Stimulated activated naive CD4-positive, alpha-beta T cell (primary cell): ENCODE data around the gene GJD4.

Source experiments
- DNase-seq, 6 experiments: peaks; one replicate each; lab custom pipeline; 2025; lab: John Stamatoyannopoulos, UW

Gene GJD4

DNA sequence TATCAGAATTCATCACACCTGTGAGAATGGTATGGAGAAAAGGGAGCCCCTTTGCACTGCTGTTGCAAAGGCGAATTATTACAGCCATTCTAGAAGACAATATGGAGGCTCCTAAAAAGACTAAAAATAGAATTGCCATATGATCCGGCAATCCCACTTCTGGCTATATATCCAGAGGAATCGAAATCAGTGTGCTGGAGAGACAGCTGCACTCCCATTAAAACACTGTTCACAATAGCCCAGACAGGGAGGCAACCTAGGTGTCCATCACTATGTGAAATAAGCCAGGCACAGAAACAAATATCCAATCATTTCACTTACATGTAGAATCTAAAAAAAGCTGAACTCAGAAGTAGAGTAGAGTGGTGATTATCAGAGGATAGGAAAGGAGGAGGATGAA lies 26.0 kb upstream of the GJD4 start:
- DNase-seq, result no peak

DNA sequence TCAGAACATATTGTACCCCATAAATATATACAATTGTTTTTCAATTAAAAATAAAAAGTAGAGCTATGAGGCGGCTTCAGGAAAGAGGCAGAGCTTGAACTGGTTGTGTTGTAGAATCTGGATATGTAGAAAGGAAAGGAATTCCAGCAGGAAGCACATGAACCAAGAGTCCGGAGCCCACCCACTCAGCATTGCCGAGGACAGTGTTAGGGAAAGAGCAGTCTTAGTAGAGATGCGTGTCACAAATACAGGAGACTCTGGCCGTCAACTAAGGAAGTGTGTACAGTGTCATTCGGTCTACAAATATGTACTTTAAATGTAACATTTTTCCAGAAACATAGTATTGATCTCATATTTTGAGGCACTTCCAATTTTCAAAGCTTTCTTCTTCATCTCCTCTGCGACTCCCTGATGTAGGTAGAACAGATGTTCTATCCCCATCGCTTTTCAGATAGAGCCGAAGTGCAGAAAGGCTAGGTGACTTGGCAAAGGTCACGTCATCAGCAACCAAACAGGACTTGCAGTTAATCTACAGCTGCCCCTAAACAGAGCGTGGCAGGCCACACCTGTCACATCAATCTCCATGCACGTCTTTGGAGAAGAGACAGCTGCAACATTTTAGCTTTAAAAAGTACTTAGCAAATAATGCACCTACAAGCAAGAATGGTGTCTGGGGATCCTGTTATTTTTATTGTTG lies 25.3 kb upstream of the GJD4 start:
- no peak for DNase-seq

DNA sequence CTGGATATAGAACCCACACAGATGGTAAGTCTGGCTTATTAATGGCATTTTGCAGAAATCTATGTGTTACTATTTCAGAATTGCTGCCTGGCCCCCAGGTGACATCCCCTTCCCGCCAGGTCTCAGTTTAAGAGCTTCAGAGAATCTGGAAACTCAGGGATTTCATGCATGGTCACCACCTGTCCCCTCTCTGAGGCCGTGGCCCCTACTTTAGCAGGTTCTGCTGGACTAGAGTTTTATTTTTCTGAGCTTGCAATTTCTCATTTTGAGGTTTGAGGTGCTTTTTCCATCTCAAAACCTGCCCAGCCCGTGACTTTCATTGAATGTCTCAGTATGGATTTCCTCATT lies 24.7 kb upstream of the GJD4 start:
- DNase-seq, result no peak

DNA sequence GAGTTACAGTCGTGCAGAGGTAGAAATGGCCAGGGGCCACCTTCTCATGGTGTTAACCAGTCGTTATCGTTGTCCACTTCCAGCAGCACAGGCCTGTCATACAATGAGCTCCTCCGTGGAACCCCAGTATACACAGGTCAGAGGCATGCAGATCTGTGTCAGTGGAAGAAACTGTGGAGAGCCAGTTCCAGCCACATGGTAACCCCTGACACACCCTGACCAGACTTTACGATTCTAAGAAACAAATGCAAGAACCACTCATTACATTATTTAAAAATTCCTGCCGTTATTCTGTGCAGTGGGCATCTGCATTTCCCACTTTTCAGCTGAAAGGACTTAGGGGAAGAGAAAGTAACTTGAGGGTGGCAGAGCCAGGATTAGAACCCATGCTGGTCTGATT lies 23.5 kb upstream of the GJD4 start:
- DNase-seq, result no peak

DNA sequence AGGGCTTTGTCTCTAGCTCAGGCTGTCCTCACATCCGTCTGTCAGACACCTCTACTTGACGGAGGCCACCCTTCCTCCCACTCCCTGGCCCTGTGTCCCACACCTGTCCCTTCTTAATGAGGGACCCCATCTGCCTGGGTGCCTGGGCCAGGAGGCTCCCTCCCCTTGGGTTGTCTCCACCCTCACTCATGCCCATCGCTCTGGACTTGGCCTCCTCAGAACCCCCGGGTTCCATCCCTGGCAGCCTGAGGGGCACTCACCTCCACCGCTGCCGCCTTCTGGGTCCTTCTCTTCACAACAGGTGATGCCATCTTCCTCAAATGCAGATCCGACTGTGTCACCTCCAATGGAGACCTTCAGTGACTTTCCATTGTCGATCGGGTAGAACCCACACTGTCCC lies 20.2 kb upstream of the GJD4 start:
- DNase-seq, result no peak

DNA sequence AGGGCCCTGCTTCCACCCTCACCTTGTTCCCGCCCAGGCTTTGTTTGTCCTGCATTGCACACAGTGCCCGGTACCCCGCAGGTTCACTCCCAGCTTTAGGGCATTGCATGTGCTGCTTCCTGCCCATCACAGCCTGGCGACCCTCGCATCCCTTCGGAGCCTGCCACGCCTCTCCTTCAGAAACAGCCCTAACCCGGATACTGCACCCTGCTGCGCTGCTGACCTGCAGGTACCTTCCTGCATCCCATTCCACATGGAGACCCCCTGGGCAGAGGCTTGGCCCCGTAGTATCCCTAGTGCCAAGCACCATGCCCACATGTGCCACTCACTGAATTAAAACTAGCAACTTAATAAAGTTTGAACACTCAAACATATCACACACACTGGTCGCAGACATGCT lies 19.8 kb upstream of the GJD4 start:
- DNase-seq, result no peak

DNA sequence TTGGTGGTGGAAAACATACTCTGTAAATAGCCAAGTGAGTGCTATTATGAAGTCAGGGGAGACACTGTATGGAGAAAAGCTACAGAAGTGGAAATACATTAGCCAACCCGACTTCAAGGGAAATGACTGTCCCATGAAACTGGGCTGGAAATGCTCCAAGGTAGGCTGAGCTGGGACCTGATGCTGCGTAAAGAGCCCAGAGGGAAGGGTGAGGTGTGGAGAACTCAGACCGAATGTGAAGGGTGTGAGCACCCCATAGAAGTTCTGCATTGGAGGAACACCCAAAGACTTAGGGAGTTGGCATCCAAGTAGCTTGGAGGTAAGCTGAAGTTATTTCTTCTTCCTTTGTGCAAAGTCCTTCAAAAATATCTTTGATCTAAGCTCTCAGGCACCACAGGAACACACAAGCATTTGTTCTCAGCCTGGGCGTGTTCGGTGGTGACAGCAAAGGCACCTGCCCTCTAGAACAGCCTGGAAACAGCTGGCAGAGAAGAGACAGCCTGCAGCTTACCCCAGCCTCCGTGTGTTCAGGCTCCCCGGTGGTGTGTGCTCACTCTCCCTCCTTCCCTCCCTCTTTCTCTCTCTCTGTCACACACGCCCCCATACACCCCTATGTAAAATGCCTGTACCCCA lies 19.1 kb upstream of the GJD4 start:
- no peak for DNase-seq

DNA sequence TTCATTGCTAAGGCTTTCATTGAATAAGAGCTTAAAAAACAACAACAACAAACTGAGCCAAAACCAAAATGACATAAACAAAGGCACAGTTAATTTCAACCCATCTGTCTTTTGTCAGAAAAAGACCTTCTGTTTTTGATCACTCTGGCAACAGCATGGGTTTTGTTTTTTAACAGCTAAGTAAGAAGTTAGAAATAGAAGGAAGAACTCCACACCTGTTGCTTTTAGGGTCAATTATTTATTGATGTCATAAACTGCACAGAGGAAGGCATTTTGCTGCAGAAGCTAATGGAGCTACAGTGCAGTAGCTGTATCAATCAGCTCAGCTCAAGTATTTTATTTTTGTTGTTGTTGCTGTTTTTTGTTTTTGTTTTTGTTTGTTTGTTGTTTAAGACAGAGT lies 16.3 kb upstream of the GJD4 start:
- DNase-seq, result no peak

DNA sequence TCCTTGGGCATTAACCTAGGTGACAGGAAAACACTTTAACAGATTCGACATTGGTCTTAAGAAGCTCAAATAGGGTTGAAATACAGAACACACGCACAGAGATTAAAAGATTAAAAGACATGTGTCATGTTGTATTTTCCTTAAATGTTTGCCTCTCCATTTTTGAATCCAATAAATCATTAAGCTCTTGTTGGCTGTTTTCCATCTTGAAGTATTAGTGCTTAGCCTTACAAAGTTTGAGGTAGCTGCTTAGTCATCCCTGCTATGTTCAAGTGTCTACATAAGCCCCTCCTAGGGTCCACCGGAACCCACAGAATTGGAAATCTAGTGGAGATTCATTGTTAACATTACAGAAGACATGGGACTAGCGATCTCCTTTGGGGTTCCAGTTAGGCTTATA lies 12.7 kb upstream of the GJD4 start:
- DNase-seq, result no peak

DNA sequence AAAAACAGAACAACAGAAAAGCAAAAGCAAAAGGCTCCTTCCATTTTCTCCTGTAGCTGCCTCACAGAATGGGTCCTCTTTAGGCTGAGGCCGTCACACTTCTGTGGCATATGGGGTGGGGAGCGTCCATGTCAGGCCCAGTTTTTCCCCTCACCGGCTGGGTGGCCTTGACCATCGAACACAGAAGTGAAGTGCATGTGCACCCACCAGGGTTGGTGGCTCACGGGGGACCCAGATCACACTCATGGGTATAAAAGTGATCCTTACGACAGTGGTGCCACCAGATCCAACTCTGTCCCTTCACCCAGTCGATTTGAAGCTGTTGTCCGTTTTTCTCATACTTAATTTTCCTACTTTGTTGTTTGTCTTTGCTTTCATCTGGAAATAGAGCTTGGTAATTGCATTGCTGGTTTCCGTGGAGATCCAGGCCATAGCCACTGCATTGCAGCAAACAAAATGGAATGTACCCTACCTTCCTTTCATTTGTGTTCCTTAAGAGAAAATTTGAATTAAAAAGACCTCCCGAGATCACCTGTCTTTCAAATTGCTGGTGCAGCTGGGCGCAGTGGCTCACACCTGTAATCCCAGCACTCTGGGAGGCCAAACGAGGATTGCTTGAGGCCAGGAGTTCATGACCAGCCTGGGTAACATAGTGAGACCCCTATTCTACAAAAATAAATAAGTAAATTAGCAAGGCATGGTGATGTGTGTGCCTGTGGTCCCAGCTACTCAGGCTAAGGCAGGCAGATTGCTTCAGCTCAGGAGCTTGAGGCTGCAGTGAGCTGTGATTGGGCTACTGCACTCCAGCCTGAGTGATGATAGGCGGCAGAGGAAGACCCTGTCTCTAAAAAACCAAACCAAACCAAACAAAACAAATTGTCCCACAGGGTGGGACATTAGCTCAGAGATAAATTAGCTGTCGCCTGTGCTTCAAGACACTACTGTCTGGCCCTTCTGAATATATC lies 10.7 kb upstream of the GJD4 start:
- DNase-seq, result no peak

DNA sequence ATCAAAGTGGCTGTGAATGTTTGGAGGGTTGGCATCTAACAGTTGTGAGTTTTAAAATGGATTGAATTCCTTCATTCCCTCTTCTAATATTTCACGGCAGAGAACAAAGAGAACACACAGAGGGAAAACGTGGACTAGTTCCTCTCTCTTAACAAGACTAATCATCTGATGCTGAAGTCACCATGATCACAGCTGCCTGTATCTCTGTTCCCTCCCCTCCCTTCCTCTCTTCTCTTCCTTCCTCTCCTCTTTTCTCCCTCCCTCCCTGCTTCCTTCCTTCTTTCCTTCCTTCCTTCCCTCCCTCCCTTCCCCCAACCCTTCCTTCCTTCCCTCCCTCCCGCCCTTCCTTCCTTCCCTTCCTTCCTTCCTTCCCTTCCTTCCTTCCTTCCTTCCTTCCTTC lies 10.0 kb upstream of the GJD4 start:
- no peak for DNase-seq

DNA sequence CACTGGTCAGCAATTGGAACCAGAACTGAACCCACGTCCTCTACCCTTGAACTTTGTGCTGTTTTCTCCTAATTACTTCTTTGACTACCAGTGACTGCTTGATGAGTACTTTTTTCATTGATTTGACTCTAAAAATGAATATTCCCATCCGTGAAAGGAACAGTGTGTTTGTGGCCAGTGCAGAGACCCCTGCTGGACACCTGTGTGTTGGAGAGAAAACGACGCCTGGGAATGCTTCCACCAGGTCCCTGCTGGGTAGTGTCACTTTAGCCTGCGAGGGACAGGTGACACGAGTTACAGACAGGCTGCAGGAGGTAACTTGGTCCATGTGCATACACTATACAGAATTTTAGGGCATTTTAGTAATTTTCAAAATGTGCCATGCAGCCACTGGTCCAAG lies 6.8 kb upstream of the GJD4 start:
- no peak for DNase-seq

DNA sequence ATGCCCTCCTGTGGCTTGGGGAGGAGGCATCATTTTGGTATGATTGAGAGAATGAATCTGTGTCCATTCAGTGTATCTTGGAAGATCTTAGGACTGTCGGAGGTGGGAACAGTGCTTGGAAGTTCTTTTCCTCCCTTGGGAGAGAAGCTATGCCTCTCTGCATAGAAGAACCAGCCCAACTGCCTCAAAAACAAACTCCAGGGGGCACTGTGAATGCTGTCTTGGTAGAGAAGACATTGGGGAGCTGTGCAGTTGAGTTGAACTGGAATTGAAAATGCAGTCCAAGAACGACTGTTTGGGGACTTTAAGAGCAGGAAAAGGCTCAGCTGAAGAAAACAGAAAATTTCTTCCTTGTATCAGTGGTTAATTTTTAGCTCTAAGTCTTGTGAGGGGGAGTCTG lies 4.9 kb upstream of the GJD4 start:
- no peak for DNase-seq

DNA sequence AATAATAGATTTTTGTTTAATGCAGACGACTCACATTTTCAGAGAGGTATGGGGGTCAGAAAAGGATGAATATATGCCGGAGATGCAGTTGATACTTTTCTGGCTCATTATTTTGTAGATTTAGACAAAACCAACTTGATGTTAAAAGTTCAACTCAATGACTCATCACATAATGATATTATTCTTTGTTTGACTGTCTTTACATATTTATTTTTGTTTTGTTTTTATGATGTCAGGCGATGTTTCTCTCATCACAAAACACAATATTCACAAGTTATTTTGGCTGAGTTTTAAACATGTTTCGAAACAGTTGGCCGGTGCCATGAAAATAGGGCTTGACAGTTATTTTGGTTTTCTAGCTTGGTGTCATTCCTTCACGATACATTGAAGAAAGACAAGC lies 1.3 kb downstream of the GJD4 start:
- no peak for DNase-seq

DNA sequence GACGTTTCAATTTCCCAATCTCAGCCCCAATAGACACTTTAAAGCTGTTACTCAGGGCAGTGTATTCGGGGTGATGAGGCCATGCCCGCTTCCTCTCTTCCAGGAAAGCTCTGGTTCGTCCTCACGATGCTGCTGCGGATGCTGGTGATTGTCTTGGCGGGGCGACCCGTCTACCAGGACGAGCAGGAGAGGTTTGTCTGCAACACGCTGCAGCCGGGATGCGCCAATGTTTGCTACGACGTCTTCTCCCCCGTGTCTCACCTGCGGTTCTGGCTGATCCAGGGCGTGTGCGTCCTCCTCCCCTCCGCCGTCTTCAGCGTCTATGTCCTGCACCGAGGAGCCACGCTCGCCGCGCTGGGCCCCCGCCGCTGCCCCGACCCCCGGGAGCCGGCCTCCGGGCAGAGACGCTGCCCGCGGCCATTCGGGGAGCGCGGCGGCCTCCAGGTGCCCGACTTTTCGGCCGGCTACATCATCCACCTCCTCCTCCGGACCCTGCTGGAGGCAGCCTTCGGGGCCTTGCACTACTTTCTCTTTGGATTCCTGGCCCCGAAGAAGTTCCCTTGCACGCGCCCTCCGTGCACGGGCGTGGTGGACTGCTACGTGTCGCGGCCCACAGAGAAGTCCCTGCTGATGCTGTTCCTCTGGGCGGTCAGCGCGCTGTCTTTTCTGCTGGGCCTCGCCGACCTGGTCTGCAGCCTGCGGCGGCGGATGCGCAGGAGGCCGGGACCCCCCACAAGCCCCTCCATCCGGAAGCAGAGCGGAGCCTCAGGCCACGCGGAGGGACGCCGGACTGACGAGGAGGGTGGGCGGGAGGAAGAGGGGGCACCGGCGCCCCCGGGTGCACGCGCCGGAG lies 2.6 kb downstream of the GJD4 start:
- no peak for DNase-seq

DNA sequence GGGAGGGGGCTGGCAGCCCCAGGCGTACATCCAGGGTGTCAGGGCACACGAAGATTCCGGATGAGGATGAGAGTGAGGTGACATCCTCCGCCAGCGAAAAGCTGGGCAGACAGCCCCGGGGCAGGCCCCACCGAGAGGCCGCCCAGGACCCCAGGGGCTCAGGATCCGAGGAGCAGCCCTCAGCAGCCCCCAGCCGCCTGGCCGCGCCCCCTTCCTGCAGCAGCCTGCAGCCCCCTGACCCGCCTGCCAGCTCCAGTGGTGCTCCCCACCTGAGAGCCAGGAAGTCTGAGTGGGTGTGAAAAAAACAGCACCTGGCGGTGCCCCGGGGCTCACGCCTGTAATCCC lies 3.2 kb downstream of the GJD4 start:
- DNase-seq, result no peak

DNA sequence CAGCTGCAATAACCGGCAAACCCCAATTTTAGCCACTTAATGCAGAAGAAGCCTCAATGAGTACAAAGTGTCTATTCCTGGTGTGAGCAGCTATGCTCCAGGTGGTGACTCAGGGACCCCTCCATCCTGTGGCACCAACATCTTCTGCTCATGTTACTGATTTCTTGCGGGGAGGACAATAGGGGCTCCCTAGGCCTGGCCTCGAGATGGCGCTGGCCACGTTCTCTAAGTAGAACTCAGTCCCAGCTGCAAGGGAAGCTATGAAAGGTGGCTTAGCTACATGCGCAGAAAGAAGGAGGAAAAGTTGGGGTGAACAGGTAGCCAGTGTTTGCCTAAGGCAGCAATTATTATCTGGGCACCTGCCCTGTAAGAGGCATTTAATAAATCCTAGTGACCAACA lies 6.6 kb downstream of the GJD4 start:
- DNase-seq, result no peak

DNA sequence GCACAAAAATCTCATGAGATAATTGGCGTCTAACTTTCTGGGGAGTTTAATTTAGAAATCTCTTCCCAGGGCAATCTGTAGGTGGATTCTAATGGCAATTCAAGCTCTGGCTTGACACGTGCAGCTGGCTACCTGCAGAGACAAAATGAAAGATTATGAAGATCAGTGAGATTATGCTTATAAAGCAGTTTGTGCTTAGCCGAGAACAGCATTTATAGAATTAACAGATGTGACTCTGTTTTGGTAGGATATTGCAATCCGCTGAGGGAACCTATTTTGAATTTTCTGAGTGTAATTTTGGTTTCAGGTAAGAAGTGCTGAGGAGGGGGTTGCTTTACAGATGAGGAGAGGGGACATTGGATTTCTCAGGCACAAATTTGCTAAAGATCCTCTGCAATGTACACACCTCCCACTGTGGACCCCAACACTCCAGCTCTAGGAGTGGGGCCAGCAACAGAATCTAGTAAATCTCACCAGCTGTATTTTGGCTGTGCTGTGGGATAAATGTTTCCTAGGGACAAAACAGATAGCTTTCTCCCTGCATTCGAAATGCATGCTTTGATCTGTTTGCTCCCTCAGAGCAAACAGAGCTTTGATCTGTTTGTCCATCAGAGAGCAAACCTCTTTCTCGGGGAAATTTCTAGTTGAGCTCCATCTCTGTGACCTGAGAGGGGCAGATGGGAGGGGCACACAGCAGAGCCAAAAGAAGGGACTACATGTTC lies 7.4 kb downstream of the GJD4 start:
- no peak for DNase-seq

DNA sequence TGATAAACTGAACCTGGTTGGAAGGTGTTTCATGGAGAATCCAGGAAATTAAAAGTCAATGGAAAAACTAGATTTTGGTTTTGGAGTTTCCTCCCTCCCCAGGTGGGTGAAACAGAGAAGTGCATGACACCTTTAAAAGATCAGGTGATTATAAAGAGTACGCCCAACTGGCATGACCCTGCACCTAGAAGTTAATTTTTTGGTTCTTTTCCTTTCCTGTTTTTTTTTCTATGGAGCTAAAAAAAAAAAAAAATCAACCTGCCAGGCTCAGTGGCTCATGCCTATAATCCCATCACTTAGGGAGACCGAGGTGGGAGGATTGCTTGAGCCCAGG lies 7.9 kb downstream of the GJD4 start:
- no peak for DNase-seq

DNA sequence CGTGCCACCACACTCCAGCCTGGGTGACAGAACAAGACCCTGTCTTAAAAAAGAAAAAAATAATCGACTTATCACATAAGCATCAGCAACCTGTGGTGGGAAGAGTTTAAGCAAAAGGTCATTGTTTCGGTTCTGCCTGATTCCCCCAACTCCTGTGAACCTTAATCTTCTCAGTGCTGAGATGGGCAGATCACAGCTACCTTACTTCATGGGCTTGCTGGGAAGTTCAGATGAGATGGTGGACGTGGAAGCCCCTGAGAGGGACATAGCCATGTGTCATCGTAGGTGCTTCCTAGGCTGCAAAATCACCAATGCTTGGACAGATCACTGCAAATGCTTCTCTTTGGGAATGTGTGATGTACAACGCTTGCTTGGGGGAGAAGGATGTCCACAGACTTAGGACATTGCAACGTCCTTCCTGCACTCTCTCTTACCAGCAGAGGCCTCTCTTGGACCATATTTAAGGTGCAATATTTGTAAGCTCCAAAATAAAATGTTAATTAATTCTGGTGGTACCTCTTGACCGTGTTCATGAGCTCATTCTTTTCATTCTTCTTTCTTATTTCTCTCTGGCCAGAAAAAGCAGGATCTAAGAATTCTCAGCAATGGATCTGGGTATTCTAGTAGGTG lies 8.6 kb downstream of the GJD4 start:
- DNase-seq, result no peak

DNA sequence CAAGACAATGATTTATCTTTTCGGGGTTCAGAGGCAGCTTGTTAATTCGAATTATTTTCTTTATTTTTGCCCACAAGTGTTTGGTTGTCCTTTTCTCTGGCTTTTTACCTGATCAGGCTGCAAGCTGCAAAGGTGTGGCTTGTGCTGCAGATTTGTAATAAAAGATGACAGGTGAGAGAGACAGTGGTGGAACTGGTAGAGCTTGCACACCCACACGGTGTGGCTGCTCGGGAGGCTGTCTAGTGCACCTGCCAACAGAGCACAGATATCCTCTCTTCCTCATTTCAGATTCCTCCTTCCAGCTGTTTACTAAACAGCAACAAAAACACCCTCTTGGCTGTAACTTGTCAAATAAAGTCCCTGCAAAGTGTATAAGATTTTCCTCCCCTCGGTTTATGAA lies 9.2 kb downstream of the GJD4 start:
- DNase-seq, result no peak
